NB4 (cell line): ENCODE data around the gene UNC79.

Experiments used
- CTCF ChIP-seq: IDR thresholded peaks from one replicate; pipeline ENCODE4 v1.5.1; 2012; ENCODE audit warnings: low read depth, low read length
- MAX ChIP-seq: IDR thresholded peaks from 2 replicates; pipeline ENCODE4 v1.6.1; 2011; ENCODE audit warnings: low read depth, low read length
- POLR2A ChIP-seq: IDR thresholded peaks from 2 replicates; pipeline ENCODE4 v1.6.1; 2011; ENCODE audit warnings: mild to moderate bottlenecking; ENCODE audit not compliant: insufficient read length; ENCODE audit errors: extremely low read depth

- TF ChIP-seq CTCF (no peak), POLR2A (no peak), MAX (no peak)
Measured at GRCh38 chr14:93731753-93732152, 301.0 kb downstream of the UNC79 start.
